ENCODE measurements around the gene ADAMTS15. TPM values are rescaled to one million over a fixed set of nuclear protein-coding genes. Genes with fewer than 3 reads are reported as not detected.
A peak's percentile ranks its signal among the peaks of the same experiment; 100 is the strongest.

The ADAMTS15 gene
- total and polyA plus RNA-seq, 10 donors: 0.41 to 6.9 (median 2.2) TPM

DNA sequence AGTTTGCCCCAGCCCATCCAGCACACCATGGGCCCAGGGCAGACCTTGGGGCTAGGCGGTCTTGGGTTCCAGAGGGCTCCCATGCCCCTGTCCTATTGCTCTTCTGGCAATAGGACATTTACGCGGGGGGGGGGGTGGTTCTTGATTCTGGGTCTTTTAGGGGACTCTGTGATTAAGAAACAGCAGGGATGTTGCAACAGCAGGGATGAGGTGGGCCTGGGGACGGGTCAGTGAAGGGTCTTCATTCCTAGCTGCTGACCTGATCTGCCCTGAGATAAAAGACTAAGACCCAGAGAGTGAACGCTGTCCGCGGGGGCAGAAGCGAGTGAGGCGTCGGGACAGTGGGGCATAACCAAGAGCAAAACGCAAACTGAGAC lies 418 bp upstream of the ADAMTS15 start:
- peaks cover 0 to 66% (median 27%) of the 10 kb centered on the region in 7 donors for H3K27me3 ChIP-seq (replicated peaks in 1 of 7)
- peaks cover 13 to 31% (median 21%) of the 10 kb centered on the region in 6 donors for H3K4me1 ChIP-seq
- TF ChIP-seq POLR2A (IDR thresholded peaks at IDR 0.05): no peak
- TF ChIP-seq POLR2AphosphoS5 (IDR thresholded peaks at IDR 0.05): no peak
- TF ChIP-seq, protein P1, sequence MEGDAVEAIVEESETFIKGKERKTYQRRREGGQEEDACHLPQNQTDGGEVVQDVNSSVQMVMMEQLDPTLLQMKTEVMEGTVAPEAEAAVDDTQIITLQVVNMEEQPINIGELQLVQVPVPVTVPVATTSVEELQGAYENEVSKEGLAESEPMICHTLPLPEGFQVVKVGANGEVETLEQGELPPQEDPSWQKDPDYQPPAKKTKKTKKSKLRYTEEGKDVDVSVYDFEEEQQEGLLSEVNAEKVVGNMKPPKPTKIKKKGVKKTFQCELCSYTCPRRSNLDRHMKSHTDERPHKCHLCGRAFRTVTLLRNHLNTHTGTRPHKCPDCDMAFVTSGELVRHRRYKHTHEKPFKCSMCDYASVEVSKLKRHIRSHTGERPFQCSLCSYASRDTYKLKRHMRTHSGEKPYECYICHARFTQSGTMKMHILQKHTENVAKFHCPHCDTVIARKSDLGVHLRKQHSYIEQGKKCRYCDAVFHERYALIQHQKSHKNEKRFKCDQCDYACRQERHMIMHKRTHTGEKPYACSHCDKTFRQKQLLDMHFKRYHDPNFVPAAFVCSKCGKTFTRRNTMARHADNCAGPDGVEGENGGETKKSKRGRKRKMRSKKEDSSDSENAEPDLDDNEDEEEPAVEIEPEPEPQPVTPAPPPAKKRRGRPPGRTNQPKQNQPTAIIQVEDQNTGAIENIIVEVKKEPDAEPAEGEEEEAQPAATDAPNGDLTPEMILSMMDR (IDR thresholded peaks at IDR 0.05 in 8 of 11, conservative IDR thresholded peaks at IDR 0.05 in 3 of 11): no peak
- no peaks in the 10 kb centered on the region for H3K9me3 ChIP-seq
- intact Hi-C loops (cut with DNase I; ENCODE audit: low total_unique reads): no loop called here
- no peaks in the 10 kb centered on the region for H3K36me3 ChIP-seq
- DNase-seq: peak; percentile 25
- peak overlapping the region in 6 of 8 donors; percentile 42 to 70 (median 46) for H3K4me3 ChIP-seq
- WGBS, 5 donors: 8 to 16% (median 11%) methylated on average over 11 of the region's 11 CpGs
- H3K27ac ChIP-seq: peak overlapping the region in 1 of 8 donors; percentile 61

DNA sequence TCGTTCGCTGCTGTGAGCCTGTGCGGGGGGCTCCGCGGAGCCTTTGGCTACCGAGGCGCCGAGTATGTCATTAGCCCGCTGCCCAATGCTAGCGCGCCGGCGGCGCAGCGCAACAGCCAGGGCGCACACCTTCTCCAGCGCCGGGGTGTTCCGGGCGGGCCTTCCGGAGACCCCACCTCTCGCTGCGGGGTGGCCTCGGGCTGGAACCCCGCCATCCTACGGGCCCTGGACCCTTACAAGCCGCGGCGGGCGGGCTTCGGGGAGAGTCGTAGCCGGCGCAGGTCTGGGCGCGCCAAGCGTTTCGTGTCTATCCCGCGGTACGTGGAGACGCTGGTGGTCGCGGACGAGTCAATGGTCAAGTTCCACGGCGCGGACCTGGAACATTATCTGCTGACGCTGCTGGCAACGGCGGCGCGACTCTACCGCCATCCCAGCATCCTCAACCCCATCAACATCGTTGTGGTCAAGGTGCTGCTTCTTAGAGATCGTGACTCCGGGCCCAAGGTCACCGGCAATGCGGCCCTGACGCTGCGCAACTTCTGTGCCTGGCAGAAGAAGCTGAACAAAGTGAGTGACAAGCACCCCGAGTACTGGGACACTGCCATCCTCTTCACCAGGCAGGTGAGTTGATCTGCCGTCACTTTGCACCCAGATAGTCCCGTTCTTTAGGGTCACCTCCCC lies 1.0 kb downstream of the ADAMTS15 start:
- intact Hi-C loops (cut with DNase I; ENCODE audit: low total_unique reads): no loop called here
- DNase-seq: no peak
- TF ChIP-seq, protein P1 (IDR thresholded peaks at IDR 0.05 in 8 of 11, conservative IDR thresholded peaks at IDR 0.05 in 3 of 11): no peak
- TF ChIP-seq POLR2A (IDR thresholded peaks at IDR 0.05): no peak
- TF ChIP-seq POLR2AphosphoS5 (IDR thresholded peaks at IDR 0.05): no peak
- WGBS, 5 donors: 4 to 8% (median 5%) methylated on average over 21 to 64 of the region's 64 CpGs
- Histone ChIP-seq H3K27ac (peak overlapping the region in 5 of 8 donors; percentile 31 to 61 (median 49)), H3K27me3 (replicated peaks in 1 of 7) (peaks cover 0 to 73% (median 27%) of the 10 kb centered on the region in 7 donors), H3K9me3 (no peaks in the 10 kb centered on the region), H3K36me3 (no peaks in the 10 kb centered on the region), H3K4me3 (peak overlapping the region; percentile 35 to 70 (median 44)), H3K4me1 (peaks cover 13 to 31% (median 21%) of the 10 kb centered on the region in 6 donors)

DNA sequence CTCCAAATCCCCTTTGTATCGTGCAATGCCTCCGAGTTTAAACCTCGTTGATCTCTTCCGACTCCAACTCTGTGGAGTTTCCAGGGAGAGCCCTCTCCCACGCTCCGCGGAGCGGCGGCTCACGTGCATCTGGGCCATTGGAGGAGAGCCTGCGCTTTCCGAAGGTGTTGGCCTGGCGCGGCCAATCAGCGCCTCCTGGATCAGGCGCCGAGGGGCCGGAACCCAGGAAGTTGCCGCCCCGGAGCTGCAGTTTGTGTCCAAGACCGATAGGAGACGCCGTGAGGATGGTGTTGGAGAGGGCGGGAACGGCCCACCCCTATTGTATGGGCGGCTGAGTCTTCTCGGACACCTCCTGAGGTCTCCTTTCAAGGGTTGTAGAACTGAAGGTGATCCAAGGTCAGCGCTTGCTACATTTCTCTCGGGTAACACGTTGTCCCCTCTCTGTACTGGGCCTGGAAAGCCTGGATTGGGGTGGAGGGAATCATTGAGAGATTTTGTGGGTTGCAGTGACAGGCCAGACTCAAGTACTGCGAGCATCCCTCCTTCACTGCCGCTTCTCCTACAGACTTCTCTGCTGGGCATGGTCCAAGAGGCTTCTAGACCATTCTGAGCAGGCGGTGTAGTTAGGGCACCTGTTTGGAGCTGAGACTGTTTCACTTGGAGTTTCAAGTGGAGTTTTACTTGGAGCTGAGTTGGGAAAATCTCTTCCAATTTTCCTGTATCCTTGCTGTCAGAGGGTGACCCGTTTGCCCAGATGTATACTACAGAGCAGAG lies 1.7 kb downstream of the ADAMTS15 start:
- Histone ChIP-seq H3K4me1 (peaks cover 13 to 31% (median 21%) of the 10 kb centered on the region in 6 donors), H3K27ac (peak overlapping the region in 5 of 8 donors; percentile 31 to 61 (median 49)), H3K36me3 (no peaks in the 10 kb centered on the region), H3K27me3 (replicated peaks in 1 of 7) (peaks cover 0 to 76% (median 27%) of the 10 kb centered on the region in 7 donors), H3K4me3 (peak overlapping the region in 7 of 8 donors; percentile 35 to 70 (median 45)), H3K9me3 (no peaks in the 10 kb centered on the region)
- intact Hi-C loops (cut with DNase I; ENCODE audit: low total_unique reads): no loop called here
- DNase-seq: no peak
- 28 to 37% (median 34%) methylated on average over 29 to 34 of the region's 34 CpGs for WGBS, 5 donors
- peak; percentile 50 to 75 (median 73) for TF ChIP-seq POLR2AphosphoS5 (IDR thresholded peaks at IDR 0.05)
- no peak for TF ChIP-seq POLR2A (IDR thresholded peaks at IDR 0.05)
- TF ChIP-seq, protein P1 (IDR thresholded peaks at IDR 0.05 in 8 of 11, conservative IDR thresholded peaks at IDR 0.05 in 3 of 11): peak in 8 of 11 experiments; percentile 25 to 56 (median 40)
